GM21423 (cell line): Measurements from ENCODE around the gene RAP1GAP2.
"Not testable (repeated sequence)": the region's sequence is repeated elsewhere in the genome, so short reads cannot be mapped to it uniquely, and the experiment has no call there.

Experiments
- ATAC-seq: cut with Tn5 transposase; IDR thresholded peaks from one replicate; pipeline ENCODE4 v1.9.1; 2021; ENCODE audit warnings: mild to moderate bottlenecking, moderate library complexity; ENCODE audit not compliant: unreplicated experiment

RAP1GAP2 gene

DNA sequence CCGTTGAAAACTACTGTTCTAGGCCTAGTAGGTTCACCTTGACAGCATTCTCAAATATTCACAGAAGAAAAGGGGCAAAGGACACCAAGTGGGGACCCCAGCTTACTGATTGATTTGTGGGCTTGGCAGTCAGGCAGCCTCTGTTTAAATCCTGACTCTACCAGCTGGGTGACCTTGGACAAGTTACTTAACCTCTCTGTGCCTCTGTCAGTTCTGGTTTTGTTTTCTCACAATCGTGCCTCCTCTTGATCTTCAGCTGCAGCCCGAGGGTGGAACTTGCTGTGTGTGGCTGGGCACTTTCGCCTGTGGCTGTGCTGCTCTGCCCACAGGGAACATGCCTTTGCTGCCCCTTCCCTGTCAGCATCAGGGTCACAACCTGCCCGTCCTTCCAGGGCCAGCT is 17.8 kb downstream of the RAP1GAP2 start:
- ATAC-seq = peak; percentile 20

DNA sequence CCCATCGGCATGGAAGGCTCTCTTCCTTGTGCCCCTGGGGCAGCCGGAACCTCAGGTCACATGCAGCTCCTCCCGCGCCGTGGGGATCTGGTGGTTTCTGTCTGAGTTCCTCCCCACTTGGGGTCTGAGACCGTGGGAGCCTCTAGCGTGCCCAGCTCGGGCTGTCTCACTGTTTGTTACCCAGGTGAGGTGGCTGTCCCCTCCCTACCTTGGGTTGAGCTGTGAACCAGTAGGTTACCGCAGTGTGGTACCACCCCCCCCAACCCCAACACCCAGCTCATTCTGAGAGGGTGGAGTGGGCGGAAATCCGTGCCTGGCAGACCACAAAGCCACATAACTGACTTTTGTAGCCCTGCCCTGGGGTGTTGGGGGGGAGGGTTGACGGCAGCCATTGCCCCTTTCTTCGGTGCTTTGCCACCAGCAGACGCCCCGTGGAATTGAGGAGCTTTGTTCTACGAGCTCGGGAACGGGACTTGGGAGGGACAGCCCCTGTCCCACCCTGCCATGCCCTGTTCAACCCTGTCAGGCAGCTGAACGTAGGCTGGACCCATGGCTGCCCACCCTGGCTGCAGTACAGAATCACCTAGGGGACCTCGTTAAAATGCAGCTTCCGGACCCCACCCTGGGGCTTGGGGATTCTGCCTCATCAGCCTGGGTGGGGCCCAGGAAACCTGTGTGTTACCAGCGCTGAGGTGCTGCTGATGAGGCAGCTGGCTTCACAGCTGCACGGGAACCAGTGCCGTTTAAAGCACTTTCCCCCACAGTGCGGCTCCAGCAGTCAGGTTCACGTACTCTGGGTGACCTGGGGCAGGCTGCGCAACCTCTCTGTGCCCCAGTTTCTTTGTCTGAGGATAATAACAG is 18.5 kb downstream of the RAP1GAP2 start:
- ATAC-seq = peak; percentile 70

DNA sequence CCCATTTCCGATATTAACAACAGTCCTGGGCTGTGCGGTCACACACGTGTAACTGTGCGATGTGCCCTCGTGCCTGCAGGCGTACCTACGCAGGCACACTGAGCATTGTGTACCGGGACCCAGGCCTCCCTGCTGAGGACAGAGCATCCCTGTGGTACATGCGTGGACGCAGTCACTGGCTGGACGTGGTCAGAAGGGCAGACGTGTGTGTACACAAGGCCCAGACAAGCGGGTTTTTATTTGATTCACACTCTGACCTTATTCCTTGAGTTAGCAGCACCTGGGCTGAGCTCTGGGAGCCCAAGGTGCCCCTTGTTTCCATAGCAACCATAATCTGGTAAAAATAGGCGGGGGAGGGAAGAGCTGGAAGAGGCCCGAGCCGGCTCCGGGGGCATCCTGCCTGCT is 19.5 kb downstream of the RAP1GAP2 start:
- ATAC-seq = no peak

DNA sequence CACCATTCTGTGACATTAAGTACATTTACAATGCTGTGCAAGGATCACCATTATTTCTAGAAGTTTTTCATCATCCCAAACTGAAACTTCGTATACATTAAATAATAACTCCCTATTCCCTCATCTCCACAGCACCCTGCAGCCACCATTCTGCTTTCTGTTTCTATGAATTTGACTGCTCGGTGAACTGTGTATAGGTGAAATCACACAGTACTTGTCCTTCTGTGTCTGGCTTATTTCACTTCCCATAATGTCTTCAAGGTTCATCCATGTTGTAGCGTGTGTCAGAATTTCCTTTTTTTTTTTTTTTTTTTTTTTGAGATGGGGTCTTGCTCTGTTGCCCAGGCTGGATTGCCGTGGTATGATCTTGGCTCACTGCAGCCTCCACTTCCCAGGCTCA is 20.4 kb downstream of the RAP1GAP2 start:
- no peak for ATAC-seq

DNA sequence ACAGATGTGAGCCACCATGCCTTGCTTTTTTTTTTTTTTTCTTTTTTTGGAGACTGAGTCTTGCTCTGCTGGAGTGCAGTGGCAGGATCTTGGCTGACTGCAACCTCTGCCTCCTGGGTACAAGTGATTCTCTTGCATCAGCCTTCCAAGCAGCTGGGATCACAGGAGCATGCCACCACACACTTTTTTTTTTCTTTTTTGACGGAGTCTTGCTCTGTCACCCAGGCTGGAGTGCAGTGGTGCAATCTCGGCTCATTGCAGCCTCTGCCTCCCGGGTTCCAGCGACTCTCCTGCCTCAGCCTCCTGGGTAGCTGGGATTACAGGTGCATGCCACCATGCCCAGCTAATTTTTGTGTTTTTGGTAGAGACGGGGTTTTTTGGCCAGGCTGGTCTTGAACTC is 23.1 kb downstream of the RAP1GAP2 start:
- ATAC-seq = not testable (repeated sequence)

DNA sequence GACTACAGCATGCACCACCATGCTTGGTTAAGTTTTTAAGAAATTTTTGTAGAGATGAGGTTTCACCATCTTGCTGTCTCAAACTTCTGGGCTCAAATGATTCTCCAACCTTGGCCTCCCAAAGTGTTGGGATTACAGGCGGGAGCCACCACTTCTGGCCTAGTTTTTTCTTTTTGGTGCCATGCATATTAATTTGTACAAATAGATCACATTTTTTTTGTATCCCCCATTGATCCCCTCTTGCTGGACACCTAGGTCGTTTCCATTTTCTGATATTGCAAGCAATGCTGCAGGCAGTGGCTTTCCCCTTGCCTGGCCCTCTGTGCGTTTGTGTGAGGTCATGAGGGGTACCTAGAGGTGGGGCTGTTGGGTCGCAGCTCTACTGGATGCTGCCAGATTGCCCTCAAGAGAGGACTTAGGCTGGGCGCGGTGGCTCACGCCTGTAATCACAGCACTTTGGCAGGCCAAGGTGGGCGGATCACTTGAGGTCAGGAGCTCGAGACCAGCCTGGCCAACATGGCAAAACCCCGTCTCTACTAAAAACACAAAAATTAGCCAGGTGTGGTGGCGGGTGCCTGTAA is 23.8 kb downstream of the RAP1GAP2 start:
- ATAC-seq = no peak

DNA sequence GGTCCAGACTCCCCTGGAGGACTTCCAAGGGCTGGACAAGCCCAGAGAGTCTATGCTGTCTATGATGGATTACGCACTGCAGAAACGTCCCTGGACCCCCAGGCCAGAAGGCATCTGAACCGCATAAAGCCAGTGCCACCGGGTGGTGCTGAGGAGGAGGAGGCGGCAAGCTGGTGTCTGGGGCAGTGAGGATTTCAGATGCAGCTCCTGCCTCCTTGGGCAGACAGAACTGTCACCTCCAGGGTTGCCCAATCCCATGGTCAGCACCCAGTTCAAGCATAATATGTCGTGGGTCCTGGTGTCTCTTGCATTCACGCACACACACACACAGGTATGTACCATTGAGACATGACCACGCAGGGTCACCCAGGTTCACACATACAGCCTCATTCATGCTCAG is 25.6 kb downstream of the RAP1GAP2 start:
- ATAC-seq = no peak

DNA sequence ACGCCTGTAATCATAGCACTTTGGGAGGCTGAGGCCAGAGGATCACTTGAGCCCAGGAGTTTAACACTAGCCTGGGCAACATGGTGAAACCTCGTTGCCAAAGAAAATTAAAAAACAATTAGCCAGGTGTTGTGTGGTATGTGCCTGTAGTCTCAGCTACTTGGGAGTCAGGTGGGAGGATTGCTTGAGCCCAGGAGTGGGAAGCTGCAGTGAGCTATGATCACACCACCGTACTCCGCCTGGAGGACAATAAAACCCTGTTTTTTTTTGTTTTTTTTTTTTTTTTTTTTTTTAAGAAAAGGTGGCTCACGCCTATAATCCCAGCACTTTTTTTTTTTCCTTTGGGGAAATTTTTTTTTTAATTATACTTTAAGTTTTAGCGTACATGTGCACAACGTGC is 26.1 kb downstream of the RAP1GAP2 start:
- ATAC-seq = no peak

DNA sequence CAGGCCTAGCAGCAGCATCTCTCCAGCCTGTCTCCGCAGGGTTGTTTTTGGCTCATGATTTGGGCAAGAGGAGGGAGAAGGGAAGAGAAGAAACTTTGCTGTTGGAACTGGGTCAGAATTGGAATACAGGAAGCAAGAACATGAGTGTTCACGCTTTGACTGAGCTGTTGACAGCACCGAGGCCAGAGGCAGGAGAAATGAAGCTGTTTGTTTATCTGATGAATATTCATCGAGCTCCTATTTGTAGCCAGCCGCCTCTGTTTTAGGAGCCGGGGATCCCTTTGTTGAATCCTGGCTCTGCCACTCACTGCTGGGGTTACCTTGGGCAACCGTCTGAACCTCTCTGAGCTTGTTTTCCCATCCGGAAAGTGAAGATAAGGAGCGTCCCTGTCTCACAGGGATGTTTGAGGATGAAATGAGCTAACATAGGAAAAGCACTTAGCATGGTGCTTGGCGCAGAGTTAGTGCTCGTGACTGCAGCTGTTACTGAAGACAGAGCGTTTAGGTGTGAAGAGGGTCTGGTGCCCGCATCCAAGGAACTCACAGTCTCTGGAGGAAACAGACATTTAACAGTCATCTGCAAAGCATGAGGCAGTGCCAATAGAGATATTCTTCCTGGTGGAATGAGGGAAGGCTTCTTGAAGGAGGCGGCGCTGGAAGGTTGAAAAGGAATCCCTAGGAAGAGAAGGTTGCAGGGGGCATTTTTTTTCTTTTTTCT is 29.2 kb downstream of the RAP1GAP2 start:
- ATAC-seq = no peak

DNA sequence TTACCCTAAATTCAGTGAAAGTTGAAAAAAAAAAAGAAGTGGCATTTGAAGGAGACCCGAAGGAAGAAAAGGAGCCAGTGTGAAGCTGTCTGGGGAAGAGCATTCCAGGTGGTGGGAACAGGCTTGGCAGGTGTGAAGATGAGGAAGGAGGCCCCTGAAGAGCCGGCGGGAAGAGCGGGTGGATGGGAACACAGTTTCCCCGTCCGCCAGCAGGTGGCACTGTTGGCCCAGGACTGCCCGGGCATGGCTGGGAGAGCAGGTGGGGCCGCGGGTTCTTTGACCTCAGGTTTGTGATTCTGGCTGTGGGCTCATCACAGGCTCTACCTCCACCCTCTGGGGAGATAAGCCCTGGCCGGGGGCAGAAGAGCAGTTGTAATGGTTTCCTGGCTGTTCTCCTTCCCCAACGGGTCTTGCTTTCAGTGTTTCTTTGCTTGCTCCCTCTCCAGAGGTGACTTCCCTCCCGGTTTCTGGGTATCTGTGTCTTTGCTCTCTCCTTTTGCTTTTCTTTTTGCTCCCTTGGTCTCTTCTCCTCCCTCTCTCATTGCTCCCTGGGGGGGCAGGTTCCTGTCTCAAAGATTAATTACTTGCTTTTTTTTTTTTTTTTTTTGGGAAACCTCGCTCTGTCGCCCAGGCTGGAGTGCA is 32.3 kb downstream of the RAP1GAP2 start:
- ATAC-seq = no peak

DNA sequence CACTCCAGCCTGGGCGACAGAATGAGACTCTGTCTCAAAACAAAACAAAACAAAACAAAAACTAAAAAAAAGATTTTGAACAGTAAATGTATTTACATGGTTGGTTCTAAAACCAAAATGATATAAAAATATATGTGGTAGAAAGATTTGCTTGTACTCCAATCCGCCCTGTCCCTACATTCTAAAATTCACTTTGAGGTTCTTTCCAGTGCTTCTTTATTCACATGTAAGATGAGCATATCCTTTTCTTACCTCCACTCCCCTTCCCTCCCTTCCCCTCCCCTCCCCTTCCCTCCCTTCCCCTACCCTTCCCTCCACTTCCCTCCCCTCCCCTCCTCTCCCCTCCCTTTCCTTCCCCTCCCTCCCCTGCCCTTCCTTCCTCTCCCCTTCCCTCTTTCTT is 34.4 kb downstream of the RAP1GAP2 start:
- no peak for ATAC-seq

DNA sequence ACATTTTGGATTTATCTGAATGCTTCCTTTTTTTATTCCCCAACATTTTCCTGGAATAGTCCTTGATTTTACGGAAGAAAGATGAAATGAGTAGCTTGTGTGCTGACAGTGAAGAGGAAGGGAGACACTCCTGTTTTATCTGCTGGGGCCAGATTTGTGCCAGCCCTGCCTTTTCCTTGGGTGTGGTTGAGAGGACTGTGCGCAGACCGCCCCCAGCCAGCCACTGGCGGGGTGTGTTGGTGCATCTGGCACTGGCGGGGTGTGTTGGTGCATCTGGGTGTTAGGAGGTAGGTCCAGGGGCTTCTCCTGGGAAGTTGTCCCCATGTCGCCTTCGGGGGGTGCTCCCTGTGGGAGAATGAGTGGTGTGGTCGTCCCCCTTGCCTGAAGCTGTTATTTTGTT is 39.5 kb downstream of the RAP1GAP2 start:
- no peak for ATAC-seq

DNA sequence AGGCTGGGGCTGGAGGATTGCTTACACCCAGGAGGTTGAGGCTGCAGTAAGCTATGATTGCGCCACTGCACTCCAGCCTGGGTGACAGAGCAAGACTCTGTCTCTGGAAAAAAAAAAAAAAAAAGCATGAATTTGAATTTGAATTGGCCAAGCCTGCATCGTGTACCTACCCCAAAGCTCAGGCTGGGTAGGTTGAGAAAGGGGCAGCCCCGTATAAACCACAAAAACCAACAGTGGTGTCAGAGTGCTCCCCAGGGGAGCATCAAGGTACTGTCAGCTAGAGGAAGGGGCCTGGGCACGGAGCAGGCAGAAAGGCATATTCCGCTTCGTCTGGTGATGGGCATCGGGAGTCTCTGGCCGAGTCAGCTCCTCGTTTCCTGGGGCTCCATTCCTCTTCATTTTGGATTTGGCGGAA is 40.9 kb downstream of the RAP1GAP2 start:
- peak; percentile 88 for ATAC-seq

DNA sequence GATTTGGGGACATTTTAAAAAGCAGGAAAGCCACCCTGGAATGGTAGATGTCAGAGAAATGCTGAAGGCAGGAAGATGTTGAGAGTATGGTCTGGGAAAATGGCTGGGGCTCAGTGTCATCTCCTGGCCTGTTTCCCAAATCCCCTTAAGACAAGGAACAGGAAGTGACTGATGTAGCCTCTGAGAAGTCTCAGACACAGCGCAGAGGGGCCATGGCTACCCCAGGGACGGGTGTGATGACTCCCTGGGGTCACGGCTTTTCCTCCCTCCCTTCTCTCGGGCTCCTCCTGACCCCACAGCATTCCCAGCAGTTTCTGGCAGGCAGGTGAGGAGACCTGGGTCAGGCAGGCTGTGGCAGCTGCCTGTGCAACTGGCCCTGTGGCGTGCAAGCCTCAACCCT is 45.4 kb downstream of the RAP1GAP2 start:
- no peak for ATAC-seq

DNA sequence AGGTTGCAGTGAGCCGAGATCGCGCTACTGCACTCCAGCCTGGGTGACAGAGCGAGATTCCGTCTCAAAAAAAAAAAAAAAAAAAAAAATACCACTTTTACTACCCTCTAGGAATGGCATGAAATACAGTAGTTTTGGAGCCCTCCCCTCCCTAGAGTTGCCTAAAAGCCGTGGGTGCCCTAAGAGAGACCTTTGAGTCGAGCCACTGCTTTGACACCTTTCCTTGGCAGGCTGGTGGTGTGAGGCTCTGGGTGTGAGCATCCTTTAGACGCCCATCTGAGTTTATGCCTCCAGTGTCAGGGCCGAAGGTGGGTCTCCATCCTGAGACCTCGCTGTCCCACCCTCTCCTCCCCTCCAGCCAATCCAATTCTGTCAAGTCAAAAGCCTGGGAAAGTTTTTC is 46.2 kb downstream of the RAP1GAP2 start:
- ATAC-seq = no peak

DNA sequence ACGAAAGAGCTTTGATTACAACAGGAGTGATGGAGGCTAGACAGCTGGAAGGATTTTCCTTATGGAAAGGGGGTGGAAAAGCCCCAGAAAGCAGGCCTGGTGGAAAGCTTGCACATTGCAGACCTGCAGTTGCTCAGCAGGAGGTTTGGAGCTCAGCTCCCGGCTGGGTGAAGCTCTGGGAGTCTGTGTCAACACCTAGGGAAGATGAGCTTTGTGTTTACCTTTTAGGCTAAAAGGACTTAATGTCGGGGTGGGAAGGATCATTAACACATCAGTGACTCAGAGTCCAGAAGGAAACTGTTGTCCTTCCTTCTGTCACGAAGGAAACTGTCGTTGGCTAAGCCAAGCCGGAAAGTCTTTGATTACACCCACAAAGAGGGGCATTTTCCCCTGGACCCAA is 48.2 kb downstream of the RAP1GAP2 start:
- no peak for ATAC-seq

DNA sequence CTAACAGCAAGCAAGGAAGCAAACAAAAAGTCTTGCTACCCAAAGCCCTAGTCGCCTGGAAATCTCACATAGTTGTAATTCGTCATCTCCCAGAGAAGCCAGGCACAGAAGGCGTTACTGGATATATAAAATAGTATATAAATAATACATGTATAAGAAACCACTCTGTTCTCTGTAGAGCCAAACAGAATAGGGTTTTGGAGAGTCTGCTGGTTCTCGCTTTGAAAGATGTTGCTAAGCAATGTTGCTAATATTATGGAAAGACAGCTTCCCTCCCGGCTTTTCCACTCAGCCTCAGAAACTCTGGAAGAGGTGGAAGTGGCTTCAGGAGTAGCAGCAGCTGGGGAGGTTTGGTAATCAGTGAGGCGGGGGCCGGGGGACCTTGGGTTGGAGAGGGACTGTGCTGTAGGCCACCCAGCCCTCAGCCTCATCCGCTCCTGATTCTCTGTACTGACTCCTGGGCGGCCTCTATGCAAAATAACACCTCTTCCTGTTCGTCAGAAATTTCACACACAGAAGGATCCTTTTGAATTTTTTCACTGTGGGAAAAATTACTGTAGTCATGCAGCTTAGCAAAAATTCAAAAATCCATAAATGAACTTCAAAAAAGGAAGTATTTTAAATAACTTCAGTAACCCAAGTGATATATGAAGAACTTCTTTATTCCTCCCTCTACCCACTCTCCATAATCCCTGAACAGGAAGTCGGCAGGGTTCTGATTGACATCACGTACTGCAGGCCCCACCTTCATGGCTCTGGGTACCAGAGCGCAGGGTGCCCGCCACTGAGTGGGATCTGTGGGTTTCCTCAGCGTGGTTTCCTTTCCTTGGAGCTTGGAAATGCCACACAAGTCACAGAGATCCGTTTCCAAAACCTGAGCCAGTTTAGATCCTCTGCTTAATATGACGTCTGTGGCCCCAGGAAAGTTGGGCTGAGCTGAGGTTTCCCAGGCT is 51.4 kb downstream of the RAP1GAP2 start:
- ATAC-seq = no peak

DNA sequence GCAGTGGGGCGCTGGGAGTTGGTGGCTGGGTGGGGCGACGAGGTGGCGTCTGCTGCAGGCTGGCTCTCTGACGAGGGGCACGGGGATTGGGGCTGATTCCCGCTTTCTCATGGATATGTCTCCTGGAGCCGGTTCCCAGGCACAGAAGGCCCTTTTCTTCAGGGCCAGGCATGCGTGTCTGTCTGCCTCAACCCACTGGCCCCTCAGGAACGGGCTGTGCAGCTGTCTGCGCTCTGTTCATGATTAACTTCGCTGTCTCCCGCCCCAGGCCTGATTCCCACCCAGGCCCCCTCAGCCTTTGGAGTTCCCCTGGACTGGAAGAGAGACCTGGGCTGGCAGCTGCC is 53.1 kb downstream of the RAP1GAP2 start:
- no peak for ATAC-seq

DNA sequence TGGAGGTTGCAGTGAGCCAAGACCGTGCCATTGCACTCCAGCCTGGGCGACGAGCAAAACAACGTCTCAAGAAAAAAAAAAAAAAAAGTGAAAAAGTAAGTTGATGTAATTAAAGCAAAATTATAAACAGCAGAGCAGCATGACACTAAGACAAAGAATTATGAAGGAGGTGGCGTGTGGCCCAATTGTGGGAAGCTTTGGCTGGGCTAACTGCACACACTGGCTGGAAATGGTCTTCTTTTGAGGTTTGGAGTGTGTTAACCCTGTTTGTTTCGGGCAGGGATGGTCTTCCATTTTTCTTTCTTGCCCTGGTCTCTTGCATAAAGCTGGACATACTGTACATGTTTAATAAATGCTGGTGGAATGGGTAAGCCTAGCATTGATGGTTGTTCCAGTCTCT is 54.8 kb downstream of the RAP1GAP2 start:
- ATAC-seq = no peak

DNA sequence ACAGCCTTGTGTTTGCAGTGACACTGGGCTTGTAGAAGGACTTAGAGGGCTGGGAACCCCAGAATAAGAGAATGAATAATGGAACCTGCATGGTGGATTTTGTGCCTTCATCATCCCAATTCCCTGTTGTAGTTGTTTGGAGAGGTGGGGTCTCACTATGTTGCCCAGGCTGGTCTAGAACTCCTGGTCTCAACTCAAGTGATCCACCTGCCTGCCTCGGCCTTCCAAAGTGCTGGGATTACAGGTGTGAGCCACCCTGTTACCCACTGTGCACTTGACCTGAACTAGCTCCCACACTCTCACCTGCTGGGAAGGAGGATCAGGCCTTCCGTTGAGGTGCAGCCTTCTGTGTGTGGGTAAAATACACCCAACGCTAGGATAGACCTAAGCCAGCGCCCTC is 55.4 kb downstream of the RAP1GAP2 start:
- ATAC-seq = no peak

DNA sequence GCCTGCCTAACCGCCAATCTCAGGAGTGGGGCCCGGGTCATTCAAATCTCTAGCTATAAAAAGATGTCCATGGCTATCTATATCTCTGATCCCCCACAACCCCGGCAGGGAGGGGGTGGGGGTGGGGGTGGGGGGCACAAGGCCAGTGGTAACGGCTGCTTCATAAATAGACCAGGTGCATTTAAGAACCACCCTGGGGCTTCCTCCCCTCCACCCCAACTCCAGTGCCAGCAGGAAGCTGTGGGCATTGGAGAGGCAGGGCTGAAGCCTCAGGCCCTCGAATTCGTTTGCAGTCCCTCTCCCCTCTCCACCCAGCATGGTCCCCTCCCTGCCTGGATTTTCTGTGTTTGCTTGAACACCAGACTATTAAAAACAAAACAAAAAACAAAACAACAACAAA is 56.0 kb downstream of the RAP1GAP2 start:
- no peak for ATAC-seq
